Non-pigmented ciliary epithelial cell (primary cell): ENCODE results near the gene CHRM3.

Experiments
- DNase-seq: peaks from one replicate; pipeline ENCODE4 v3.0.0-alpha.2; 2010; ENCODE audit warnings: low read depth

The CHRM3 gene

GRCh38 chr1:239413916-239414315, 27.5 kb downstream of the CHRM3 start:
- DNase-seq, result no peak

- no peak for DNase-seq
Measured at GRCh38 chr1:239417221-239417620, 30.9 kb downstream of the CHRM3 start.

GRCh38 chr1:239417986-239418640, 31.7 kb downstream of the CHRM3 start:
- no peak for DNase-seq

GRCh38 chr1:239418681-239419080, 32.3 kb downstream of the CHRM3 start:
- no peak for DNase-seq

GRCh38 chr1:239421811-239422210, 35.4 kb downstream of the CHRM3 start:
- no peak for DNase-seq

GRCh38 chr1:239422818-239423217, 36.5 kb downstream of the CHRM3 start:
- no peak for DNase-seq

- DNase-seq, result no peak
Measured at GRCh38 chr1:239426821-239427475, 40.6 kb downstream of the CHRM3 start.

GRCh38 chr1:239427712-239428111, 41.3 kb downstream of the CHRM3 start:
- DNase-seq, result no peak

GRCh38 chr1:239428120-239428710, 41.8 kb downstream of the CHRM3 start:
- DNase-seq, result no peak

- no peak for DNase-seq
Measured at GRCh38 chr1:239429163-239429562, 42.8 kb downstream of the CHRM3 start.

- no peak for DNase-seq
Measured at GRCh38 chr1:239432255-239432654, 45.9 kb downstream of the CHRM3 start.

- no peak for DNase-seq
Measured at GRCh38 chr1:239434181-239434580, 47.8 kb downstream of the CHRM3 start.
